Cardiac septum (tissue), 1 donor: ENCODE data around the gene OPCML. TPM values are rescaled to one million over a fixed set of nuclear protein-coding genes. Genes with fewer than 3 reads are reported as not detected.

Experiments used
- DNase-seq: peaks from one replicate; pipeline ENCODE4 v3.0.0-alpha.2; 2020; ENCODE audit warnings: low spot score
- intact Hi-C: fragments of 100-400 bp; cut with DNase I; formaldehyde crosslinking; loops from one replicate; pipeline ENCODE4 v1.14.0; 2022
- total RNA-seq: library from RNA; stranded (reverse); fragmentation: NEBNext Ultra II Directional; extraction: Animal tissue kit (Norgen Biotek cat#: 25700); gene quantifications from one replicate; pipeline ENCODE4 v1.2.1, GENCODE V29; 2021
- donor health status: DM: no; HTN: no; CAD: no.

Gene OPCML
- total RNA-seq, 1 donor from 2014 or later, result 0.27 TPM

GRCh38 chr11:132865623-132866022 is 666.7 kb downstream of the OPCML start:
- intact Hi-C loops, result no loop called here
- no peak for DNase-seq

- intact Hi-C loops, result no loop called here
Measured at GRCh38 chr11:132864811-132865576, 667.3 kb downstream of the OPCML start.

GRCh38 chr11:132862933-132863332 is 669.4 kb downstream of the OPCML start:
- DNase-seq, result no peak

More at GRCh38 chr11:132864811-132865576, 667.3 kb downstream of the OPCML start:
- no peak for DNase-seq

GRCh38 chr11:132862137-132862536 is 670.2 kb downstream of the OPCML start:
- no peak for DNase-seq
- intact Hi-C loops, result no loop called here

More at GRCh38 chr11:132862933-132863332, 669.4 kb downstream of the OPCML start:
- intact Hi-C loops, result no loop called here

GRCh38 chr11:132859306-132859705 is 673.0 kb downstream of the OPCML start:
- intact Hi-C loops, result no loop called here
- no peak for DNase-seq

GRCh38 chr11:132858223-132858622 is 674.1 kb downstream of the OPCML start:
- intact Hi-C loops, result no loop called here
- no peak for DNase-seq

GRCh38 chr11:132856032-132856431 is 676.3 kb downstream of the OPCML start:
- DNase-seq, result no peak
- intact Hi-C loops, result no loop called here

- no peak for DNase-seq
- intact Hi-C loops, result no loop called here
Measured at GRCh38 chr11:132855516-132855915, 676.8 kb downstream of the OPCML start.

- intact Hi-C loops, result no loop called here
- DNase-seq, result no peak
Measured at GRCh38 chr11:132853886-132854285, 678.4 kb downstream of the OPCML start.

GRCh38 chr11:132852361-132852760 is 679.9 kb downstream of the OPCML start:
- intact Hi-C loops, result no loop called here
- no peak for DNase-seq

- intact Hi-C loops, result no loop called here
- no peak for DNase-seq
Measured at GRCh38 chr11:132851247-132851646, 681.1 kb downstream of the OPCML start.

- no peak for DNase-seq
- intact Hi-C loops, result no loop called here
Measured at GRCh38 chr11:132850266-132850665, 682.0 kb downstream of the OPCML start.

- DNase-seq, result no peak
- intact Hi-C loops, result no loop called here
Measured at GRCh38 chr11:132848336-132848735, 684.0 kb downstream of the OPCML start.

- no peak for DNase-seq
- intact Hi-C loops, result no loop called here
Measured at GRCh38 chr11:132846075-132846474, 686.2 kb downstream of the OPCML start.

GRCh38 chr11:132844956-132845696 is 687.2 kb downstream of the OPCML start:
- intact Hi-C loops, result no loop called here

GRCh38 chr11:132840660-132841059 is 691.6 kb downstream of the OPCML start:
- DNase-seq, result no peak
- intact Hi-C loops, result loop anchor here (2.0 kb wide), 1 partner anchor 70 kb away; no protein-coding TSS in a partner anchor

More at GRCh38 chr11:132844956-132845696, 687.2 kb downstream of the OPCML start:
- DNase-seq, result no peak

GRCh38 chr11:132840191-132840590 is 692.1 kb downstream of the OPCML start:
- no peak for DNase-seq
- intact Hi-C loops, result loop anchor here (2.0 kb wide), 1 partner anchor 69 kb away; no protein-coding TSS in a partner anchor

GRCh38 chr11:132839236-132839945 is 692.9 kb downstream of the OPCML start:
- intact Hi-C loops, result no loop called here
- DNase-seq, result no peak

GRCh38 chr11:132838627-132839026 is 693.7 kb downstream of the OPCML start:
- intact Hi-C loops, result no loop called here
- DNase-seq, result no peak

GRCh38 chr11:132831272-132831671 is 701.0 kb downstream of the OPCML start:
- DNase-seq, result no peak
- intact Hi-C loops, result no loop called here
